ENCODE measurements around the gene EFNA2.

- TF ChIP-seq CTCF (optimal IDR thresholded peaks at IDR 0.05 in 1 of 3, IDR thresholded peaks at IDR 0.05 in 1 of 3, conservative IDR thresholded peaks at IDR 0.05 in 1 of 3; ENCODE audit: extremely low read depth in 1 of 3, insufficient read depth in 2 of 3, low read length in 3 of 3) (no peak), EZH2 (IDR thresholded peaks at IDR 0.05; ENCODE audit: low read length) (no peak)
Measured at GRCh38 chr19:1292419-1293151, 6.9 kb downstream of the EFNA2 start.
